Suppressor macrophage treated with lipopolysaccharide for 4 hours (primary cell): ENCODE measurements around the gene MOB4.
A peak's percentile ranks its signal among the peaks of the same experiment; 100 is the strongest.
"Not testable (repeated sequence)": the region's sequence is repeated elsewhere in the genome, so short reads cannot be mapped to it uniquely, and the experiment has no call there.

ENCODE experiments used
- DNase-seq: peaks from one replicate; pipeline ENCODE4 v3.0.0-alpha.2; 2020

MOB4 gene

DNA sequence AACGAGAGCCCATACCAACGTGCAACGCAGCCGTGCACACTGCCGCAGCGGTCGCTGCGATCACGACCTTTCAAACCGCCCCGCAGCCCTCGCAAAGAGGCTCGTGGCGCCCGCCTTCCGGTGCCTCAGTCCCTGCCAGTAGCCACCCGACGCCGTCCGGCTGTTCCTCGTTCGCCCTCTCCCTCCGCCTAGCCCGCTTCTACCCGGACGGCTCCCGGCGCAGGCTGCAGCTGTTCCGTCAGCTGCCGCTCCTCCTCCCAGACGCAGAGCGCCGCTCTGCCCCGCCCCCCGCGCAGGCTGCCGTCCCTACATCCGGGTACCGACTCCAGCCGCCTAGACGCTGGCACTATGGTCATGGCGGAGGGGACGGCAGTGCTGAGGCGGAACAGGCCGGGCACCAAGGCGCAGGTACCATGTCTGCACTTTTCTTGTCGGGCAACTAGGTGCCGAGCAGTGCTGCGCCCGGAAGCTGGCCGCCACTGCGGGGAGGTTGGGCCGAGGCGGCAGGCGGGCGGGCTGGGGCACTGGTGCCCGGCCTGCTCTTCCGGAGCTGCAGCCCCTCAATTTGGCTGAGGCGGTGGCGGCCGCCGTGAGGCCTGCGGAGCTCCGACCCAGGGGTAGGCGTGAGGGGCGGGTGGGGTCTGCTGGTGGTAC, at the start of gene MOB4:
Gene MOB4 (plus strand): TSS at position 328 of the 654 bp plus-strand sequence. CDS start 21 bp downstream, at position 349.
- peak; percentile 98 for DNase-seq

DNA sequence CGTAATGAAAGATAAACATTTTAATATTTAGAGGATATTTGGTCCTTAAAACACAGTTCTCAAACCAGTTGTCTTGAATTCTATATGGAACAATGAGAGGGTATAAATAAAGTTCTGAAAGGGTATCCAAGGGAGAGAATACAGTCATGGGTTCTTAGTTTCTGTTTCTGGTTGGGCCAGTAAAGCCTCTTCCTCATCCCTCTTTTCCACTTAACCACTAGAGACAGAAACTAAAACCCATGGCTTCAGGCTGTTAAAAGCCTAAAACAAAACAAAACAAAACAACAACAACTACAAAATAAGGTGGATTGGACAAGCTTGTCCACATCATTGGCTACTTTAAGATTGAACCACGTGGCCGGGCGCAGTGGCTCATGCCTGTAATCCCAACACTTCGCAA, 43.7 kb upstream of the MOB4 start:
- DNase-seq: peak; percentile 51

DNA sequence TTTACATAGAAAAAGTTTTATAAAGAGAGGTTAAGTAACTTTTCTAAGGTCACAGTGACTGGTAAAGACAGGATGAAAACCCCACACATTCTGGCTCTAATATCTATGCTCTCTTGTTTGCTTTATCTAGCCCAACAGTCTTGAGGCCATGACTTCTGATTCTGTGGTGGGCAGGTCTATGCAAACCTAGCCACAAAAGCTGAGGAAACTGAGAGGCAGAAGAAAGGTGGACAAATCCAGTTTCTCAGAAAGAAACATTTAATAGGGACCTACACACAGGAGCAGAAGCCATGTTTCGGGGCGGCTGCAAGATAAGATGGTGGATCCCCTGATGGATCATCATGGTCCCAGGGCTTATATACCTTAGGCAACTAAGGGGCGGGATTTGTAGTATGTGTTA, 38.1 kb upstream of the MOB4 start:
- DNase-seq: no peak

DNA sequence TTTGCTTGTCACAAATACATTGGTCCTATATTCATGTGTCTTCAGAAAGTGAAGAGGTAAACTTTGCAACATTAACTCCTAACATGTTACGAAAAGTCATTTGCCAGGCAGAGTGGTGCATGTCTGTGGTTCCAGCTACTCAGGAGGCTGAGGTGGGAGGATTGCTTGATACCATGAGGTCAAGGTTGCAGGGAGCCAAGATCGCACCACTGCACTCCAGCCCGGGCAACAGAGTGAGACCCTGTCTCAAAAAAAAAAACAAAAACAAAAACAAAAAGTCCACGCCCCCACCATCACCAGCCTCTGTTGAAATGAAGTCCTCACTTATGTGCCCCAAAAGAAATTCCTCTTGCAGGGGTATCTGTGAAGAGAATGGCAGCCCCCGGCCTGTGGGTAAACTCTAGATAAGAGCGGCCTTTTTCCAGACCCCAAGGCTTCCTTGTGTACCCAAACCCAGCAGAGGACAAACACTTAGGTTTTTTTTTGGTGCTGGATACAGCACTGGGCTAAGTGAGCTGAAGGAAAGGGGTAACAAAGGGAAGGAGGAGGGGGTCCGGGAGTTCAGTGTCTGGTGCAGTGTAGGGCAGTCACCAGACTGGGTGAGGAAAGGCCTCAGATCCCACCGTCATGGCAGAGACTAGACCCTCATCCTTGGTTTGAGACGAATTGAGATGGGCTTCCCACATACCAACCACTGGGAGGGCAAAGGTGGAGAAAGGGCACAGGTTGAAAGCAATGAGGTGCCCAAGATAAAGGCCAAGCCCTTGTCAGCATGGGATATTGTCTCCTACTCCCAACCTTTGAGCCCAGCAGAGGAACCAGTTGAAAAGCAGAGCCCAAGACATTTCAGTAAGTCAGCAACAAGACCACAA, 35.5 kb upstream of the MOB4 start:
- no peak for DNase-seq

DNA sequence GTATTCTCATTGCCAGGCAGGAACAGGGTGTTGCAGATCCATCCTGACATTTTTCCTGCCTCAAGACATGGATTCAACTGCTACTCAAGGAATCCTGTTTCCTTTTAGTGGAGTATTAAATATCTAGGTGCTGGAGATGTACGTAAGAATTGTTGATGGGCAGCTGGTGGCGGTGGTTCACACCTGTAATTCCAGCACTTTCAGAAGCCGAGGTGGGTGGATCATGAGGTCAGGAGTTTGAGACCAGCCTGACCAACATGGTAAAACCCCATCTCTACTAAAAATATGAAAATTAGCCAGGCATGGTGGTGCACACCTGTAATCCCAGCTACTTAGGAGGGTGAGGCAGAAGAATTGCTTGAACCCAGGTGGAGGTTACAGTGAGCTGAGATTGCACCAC, 31.6 kb upstream of the MOB4 start:
- DNase-seq: not testable (repeated sequence)

DNA sequence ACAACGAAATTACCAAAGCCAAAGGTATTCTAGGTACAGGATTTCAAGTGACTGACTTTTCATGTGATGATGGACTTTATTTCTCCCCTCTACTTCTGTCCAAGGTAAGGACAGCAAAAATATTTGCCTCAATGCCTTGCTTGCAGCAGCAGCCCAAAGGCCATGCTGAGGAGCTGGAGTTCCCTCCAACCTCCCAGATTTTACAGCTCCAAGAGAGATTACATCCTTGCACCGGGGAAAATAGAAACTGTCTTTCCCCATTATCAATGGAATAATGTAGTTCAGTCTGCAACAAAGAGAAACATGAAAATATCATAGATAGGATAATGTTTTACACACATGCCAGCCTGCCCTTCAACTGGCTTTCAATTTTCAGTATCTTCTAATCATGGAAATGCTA, 29.7 kb upstream of the MOB4 start:
- no peak for DNase-seq

DNA sequence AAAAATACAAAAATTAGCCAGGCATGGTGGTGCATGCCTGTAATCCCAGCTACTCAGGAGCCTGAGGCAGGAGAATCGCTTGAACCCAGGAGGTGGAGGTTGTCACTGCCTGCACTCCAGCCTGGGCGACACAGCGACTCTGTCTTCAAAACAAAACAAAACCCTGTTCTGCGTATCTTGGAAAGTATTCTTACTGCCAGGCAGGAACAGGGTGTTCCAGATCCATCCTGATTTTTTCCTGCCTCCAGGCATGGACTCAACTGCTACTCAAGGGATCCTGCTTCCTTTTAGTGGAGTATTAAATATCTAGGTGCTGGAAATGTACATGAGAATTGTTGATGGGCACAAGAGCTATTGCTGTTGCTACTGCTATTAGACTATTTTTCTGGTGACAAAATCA, 28.5 kb upstream of the MOB4 start:
- DNase-seq: no peak

DNA sequence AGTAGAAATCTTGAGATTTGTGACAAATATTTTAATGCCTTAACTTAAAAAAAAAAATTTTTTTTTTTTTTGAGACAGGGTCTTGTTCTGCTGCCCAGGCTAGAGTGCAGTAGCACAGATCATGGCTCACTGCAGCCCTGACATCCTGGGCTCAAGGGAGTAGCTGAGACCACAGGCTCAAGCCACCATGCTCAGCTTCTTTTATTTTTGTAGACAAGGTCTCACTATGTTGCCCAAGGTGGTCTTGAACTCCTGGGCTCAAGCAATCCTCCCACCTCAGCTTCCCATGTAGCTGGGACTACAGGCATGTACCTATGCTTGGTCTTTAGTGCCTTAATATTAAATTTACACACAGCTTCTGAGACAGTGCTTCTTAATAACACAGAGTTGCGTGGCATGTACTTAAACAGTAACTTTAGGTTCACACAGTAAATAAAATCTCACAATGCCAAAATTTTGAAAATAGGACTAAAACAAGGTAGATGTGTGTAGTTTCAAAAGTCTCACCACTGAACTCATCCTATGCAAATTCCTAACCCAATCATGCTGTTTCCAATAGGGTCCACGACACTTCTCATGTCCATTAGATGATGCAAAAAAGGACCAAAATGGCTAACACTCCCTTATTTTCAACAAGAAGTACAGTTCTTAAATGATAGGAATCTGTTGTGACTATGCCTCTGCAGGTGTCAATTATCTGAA, 20.3 kb upstream of the MOB4 start:
- no peak for DNase-seq

DNA sequence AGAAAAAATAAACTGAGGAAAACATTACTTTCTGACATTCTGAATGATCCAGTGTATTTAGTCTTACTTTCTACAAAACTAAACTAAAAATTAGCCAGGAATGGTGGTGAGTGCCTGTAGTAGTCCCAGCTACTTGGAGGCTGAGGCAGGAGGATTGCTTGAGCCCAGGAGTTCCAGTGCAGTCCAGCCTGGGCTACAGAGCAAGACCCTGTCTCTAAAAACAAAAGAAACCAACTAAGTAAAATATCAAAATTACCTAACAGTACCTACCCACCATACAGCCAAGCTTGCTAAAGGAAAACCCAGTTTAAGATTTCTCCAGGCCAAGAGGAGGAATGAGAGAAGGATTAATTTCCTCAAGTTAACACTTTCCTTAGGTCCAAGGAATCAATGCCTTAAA, 19.2 kb upstream of the MOB4 start:
- DNase-seq: no peak

DNA sequence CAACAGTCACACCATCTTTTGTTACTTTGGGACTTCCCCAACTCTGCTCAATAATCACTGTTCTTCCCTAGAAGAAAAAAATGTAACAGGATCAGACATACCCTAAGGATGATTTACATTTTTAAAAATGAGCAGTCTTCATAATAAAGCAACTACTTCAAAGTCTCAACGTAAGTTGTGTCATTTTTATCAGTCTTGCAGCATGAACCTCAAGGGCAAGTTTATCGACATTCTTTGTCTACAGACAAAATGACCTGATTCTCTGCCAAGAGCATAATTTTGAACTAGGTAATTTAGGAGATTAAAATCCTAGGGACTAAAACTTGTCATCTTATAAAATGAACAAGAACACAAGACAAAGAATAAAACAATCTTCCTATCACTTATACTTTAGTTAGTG, 18.5 kb upstream of the MOB4 start:
- DNase-seq: no peak

DNA sequence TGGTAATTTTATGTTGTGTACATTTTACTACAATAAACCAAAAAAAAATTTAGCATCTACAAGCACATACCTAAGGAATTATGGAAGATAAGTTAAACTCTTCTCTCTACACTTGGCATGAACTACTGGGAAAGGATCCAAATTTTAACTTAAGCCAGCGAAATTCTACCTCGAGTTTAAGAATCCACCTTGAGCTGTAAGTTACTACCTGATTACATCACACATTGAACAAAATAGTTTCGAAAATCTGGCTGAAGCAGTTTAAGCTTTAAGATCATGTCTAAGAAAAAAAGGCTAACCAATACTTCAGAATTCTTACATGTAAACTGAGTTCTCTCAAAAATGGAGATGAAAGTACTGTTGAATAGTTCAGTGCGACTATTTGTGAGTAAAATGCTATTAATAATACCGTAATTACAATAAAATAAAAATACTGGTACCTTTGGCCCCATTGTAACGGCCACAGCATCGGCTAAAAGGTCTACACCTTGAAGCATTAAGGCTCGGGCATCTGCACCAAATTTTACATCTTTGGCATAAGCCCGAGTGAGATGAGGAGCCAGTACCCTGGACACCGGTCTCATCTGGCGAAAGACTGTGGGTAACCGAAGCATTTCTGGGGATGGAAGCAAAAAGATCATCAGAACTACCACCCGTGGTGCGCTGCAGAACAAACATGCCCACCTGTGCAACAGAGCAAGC, 17.5 kb upstream of the MOB4 start:
- no peak for DNase-seq

DNA sequence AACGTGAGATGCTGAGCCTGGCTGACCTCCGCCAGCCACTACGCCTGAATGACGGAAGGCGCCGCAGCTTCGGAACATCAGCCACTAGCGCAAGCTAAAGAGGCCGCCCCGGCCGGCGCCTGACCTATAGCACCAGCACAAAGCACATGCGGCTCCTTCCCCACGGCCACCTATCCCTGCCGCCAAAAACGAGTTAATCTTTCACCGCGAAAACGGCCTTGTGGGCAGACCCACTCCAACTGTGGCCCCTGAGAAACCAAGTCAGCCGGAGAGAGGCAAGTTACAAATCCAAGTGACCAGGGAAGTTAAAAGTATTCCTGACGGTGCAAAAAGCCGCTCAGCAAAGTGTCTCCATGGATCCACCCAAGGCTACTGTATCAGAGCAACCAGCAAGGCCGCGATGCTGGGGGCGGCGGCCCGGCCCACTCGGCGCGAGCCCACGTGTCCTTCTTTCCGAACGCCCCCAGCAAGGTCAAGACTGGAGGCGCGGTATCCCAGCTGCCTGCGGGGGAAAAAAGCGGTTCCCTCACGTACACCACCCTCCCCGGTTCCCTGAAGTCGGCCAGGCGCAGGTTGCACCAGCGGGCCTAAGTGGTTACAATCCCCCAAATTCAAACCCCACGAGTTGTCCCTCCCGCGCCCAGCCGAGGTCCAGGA, 16.8 kb upstream of the MOB4 start:
- peak; percentile 64 for DNase-seq

DNA sequence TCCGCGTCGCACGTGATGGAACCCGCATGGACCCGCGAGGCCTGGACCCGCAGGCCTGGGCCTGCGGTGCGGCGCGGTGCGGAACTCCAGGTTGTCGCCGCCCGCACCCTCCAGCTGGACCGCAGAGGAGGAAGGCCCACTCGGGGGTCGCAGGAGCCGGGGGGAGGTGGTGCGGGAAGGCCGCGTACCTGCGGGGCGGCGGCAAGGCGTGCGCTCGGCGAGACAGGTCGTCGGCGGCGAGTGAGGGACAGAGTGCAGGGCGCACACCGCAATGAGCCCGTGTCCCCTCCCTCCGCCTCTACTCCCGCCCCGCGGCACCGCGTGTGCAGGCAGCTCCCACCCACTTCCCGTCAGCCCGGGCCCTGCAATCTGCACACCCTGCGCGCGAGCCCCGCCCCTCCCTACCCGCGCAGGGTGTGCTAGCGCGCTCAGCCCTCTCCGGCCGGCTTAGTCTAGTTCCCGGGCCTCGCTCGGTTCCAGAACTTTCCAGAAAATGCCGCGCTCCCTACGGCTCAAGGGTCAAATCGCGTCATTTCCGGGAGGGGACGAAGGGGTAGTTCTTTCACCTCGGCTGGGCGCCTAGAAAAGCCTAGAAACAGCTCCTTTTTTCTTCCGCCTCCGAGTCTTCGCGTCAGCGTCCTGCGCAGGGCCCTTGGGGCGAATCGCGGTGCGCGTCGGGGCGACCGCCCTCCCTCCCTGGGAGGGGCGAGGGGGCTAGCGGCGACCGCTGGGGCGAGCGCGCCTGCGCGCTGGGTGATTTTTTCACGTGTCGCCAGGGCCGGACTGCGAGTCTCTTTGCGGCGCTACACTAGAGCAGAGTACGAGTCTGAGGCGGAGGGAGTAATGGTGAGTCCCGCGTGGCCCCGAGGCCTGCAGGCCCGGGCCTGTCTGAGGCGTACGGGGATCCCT, 16.0 kb upstream of the MOB4 start, which contains the start of the genes HSPD1 and HSPE1:
Gene HSPD1 (minus strand): TSS at position 247 of the 909 bp plus-strand sequence. CDS start 992 bp downstream, outside the sequence.
Gene HSPE1 (plus strand): TSS at position 786 of the 909 bp plus-strand sequence. CDS start 58 bp downstream, at position 844.
- peak; percentile 100 for DNase-seq

DNA sequence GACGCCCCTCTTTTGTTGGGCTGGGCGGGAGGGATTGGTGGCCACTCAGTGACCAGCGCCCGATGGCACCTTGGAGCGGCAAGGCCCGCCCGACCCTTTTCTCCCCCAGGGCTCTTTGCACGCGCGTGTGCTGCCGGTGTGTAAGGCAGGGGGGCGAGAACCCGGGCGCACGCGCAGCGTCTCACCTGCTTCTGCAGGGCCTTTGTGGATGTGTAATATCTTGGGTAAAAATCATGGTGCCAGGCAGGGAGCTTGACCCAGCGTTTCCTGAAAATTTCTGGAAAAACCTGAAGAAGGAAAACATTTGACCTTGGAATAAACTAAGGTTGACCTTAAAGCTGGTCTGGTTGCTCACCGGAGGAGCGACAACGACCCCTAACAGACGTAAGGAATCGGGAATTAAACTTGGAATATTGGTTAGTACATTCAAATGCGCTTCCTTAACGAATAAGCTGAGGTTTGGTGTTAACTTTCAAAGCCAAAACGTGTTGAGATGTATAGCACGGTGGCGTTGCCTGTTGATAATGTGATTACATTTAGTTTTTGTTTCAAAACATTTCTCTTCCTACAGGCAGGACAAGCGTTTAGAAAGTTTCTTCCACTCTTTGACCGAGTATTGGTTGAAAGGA, 15.2 kb upstream of the MOB4 start:
- peak; percentile 37 for DNase-seq

DNA sequence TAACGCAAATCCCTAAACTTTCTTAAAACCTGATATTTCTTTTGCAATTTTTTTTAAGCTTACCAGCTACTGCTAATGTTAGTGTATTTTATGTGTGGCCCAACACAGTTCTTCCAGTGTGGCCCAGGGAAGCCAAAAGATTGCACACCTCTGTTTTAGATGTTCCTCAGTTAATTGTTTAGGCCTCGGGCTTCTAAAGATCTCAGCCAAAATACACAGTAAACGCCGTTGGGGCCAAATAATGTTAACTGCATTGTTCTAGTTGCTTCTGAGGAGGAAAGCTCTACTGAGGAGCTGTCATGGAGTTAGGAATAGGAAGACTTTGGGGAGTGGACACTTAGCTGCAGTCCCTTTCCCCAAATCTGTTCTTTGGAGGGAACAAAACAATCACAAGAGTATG, 13.7 kb upstream of the MOB4 start:
- DNase-seq: no peak

DNA sequence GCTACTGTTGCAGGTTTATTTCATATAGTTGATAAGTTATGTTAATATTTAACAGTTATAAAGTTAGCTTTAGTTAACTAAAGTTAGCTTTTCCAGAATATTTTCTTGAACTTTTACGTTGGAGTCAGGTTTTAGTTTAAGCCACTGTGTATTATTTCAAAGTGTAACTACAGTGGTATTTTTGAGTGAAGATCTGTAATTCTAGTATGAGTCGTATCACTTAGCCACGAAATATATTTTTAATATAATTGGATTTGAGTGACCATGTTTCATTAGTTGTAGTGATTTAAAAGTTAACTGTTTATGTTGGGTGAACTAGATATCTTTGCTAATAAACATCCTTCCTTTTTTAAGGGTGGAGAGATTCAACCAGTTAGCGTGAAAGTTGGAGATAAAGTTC, 13.2 kb upstream of the MOB4 start:
- no peak for DNase-seq

DNA sequence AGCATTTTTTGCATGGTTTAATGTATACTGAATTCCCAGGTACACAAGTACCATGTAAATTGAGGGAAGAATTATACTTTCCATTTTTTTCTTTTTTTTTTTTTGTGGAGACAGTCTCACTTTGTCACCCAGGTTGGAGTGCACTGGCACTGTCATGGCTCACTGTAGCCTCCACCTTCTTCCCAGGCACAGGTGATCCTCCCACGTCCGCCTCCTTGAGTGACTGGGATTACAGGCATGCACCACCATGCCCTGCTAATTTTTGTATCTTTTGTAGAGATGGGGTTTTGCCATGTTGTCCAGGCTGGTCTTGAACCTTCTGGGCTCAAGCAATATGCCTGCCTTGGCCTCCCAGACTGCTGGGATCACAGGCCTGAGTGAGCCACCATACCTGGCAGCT, 11.9 kb upstream of the MOB4 start:
- no peak for DNase-seq

DNA sequence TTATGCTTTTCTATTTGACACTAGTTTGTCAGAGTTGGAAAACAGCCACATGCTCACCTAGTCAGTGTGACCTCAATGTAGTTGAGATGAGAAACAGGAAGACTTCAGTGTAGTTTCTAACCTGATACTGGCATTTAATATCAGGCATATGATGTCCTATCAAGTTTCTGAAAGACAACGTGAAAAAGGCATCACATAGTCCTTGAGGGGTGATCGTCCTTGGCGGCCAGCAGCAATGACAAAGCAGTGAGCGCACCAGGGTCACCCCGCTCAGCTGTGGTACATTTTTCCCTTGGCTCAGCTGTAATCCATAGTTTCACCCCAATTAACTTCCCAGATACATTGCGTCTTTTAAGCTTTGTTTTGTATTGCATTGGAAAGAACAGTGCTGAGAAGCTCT, 11.4 kb upstream of the MOB4 start:
- DNase-seq: no peak

DNA sequence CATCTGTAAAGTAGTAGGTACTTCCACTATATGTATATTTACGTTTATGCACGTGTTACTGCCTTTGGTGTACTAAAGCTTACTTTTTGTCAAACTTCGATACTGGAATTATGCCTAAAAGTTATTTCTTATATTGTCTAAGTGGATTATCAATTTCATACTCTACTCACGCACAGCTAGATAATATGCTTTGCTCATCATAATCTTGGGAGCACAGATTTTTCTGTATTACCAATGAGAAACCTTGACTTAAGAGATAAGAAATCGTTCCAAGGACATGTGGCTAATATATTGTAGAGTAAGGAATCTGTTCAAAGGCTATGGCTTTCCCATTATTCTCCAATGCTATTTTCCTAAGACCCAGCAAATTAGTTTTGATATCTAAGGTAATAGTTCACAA, 9.2 kb upstream of the MOB4 start:
- DNase-seq: no peak

DNA sequence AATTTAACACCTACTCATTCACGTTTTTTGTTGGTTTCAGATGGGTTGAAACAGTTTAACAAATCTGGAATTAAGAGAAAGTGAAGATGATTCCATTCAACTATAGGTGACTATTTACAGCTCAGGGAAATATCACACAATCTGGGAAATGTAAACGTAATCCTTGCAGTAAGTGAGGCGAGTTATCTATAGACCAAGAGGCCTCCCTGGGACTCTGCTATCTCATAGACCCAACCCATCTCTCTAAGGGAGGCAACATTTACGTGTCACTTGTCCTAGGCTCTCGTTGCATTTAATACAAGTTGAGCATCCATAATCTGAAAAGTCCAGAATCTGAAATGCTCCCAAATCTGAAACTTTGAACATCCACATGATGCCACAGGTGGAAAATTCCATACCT, 2.0 kb upstream of the MOB4 start:
- DNase-seq: no peak

DNA sequence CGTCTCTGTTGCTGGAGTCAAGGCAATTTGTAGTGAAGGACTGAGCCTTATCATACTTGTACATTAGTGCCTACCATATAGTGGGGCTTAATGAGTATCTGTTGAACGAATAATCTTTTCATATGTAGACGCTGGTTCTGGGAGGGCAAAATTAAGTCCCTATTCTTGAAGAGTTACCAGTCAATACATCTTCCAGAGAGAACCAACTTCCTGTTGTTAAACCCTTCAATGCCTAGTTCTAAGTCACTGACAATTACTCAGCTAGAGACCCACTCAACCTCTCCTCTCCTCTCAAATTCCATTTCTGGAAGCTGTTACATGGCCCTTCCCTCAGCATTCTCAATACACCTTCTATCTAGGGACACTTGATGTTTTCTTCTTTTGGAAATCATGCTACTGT, 1.1 kb upstream of the MOB4 start:
- DNase-seq: peak; percentile 12
